ENCODE measurements around the gene CITED2. TPM values are rescaled to one million over a fixed set of nuclear protein-coding genes. Genes with fewer than 3 reads are reported as not detected.
A peak's percentile ranks its signal among the peaks of the same experiment; 100 is the strongest.

Gene CITED2
- polyA plus RNA-seq, 3 donors: 22.9 to 71.6 (median 43.9) TPM

GRCh38 chr6:139334806-139335446 is 39.5 kb downstream of the CITED2 start:
- WGBS (ENCODE audit: insufficient coverage): 50% methylated on average over 2 of the region's 5 CpGs
- H3K4me2 ChIP-seq (replicated peaks; ENCODE audit: extremely low read depth, low read length, poor library complexity, severe bottlenecking): peak overlapping the region; percentile 12
- Mint-ChIP-seq H3K9me3 (peaks cover 0 to 3% (median 0%) of the 10 kb centered on the region in 7 donors), H3K4me1 (peaks cover 63% of the 10 kb centered on the region), H3K27me3 (ENCODE audit: low read depth in 3 of 3) (peaks cover 0 to 2% (median 0%) of the 10 kb centered on the region in 3 donors), H3K4me3 (no peak overlapping the region), H3K36me3 (peaks cover 3% of the 10 kb centered on the region in 2 donors), H3K27ac (peak overlapping the region; percentile 92 to 99 (median 97))
- intact Hi-C loops (cut with micrococcal nuclease): loop anchor here (5.0 to 10.0 kb wide), 2 partner anchors 43 to 710 kb away; partner anchors contain the start of gene TXLNB (in 2 of the 2)
- no peaks in the 10 kb centered on the region for H3K79me2 ChIP-seq (ENCODE audit: insufficient read depth, low read length)
- no peaks in the 10 kb centered on the region for H3K27me3 ChIP-seq (ENCODE audit: control insufficient read depth in 2 of 2, insufficient read depth in 2 of 2, low read length in 2 of 2)
- H3K9me3 ChIP-seq (replicated peaks in 1 of 2; ENCODE audit: control insufficient read depth in 1 of 2, insufficient read depth in 1 of 2, low read length in 2 of 2): no peaks in the 10 kb centered on the region
- H3K9ac ChIP-seq (ENCODE audit: insufficient read depth, low read length, poor library complexity, severe bottlenecking): peak overlapping the region; percentile 31
- TF ChIP-seq, protein P1, sequence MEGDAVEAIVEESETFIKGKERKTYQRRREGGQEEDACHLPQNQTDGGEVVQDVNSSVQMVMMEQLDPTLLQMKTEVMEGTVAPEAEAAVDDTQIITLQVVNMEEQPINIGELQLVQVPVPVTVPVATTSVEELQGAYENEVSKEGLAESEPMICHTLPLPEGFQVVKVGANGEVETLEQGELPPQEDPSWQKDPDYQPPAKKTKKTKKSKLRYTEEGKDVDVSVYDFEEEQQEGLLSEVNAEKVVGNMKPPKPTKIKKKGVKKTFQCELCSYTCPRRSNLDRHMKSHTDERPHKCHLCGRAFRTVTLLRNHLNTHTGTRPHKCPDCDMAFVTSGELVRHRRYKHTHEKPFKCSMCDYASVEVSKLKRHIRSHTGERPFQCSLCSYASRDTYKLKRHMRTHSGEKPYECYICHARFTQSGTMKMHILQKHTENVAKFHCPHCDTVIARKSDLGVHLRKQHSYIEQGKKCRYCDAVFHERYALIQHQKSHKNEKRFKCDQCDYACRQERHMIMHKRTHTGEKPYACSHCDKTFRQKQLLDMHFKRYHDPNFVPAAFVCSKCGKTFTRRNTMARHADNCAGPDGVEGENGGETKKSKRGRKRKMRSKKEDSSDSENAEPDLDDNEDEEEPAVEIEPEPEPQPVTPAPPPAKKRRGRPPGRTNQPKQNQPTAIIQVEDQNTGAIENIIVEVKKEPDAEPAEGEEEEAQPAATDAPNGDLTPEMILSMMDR (IDR thresholded peaks at IDR 0.05): no peak
- H3K36me3 ChIP-seq (replicated peaks in 1 of 2; ENCODE audit: control insufficient read depth in 1 of 2, insufficient read depth in 2 of 2, low read length in 2 of 2): no peaks in the 10 kb centered on the region
- peak overlapping the region in 1 of 3 experiments; percentile 10 for H3K4me3 ChIP-seq (replicated peaks in 1 of 3; ENCODE audit: low read depth in 2 of 3, low read length in 3 of 3)
- H3K4me1 ChIP-seq (ENCODE audit: control insufficient read depth in 1 of 2, insufficient read depth in 2 of 2, low read length in 2 of 2): peaks cover 52 to 60% of the 10 kb centered on the region in 2 donors
- peak; percentile 80 to 94 (median 91) for DNase-seq
- H3K27ac ChIP-seq (ENCODE audit: low read depth in 1 of 2, low read length in 2 of 2): peak overlapping the region in 1 of 2 donors; percentile 91
- H2AFZ ChIP-seq (ENCODE audit: insufficient read depth, low read depth, low read length, poor library complexity, severe bottlenecking): peak overlapping the region; percentile 11
- H4K20me1 ChIP-seq (ENCODE audit: insufficient read depth, low read length): no peaks in the 10 kb centered on the region

- Mint-ChIP-seq H3K9me3 (peaks cover 0 to 5% (median 1%) of the 10 kb centered on the region in 7 donors), H3K4me1 (peaks cover 40% of the 10 kb centered on the region), H3K27me3 (ENCODE audit: low read depth in 3 of 3) (peaks cover 0 to 2% (median 0%) of the 10 kb centered on the region in 3 donors), H3K4me3 (no peak overlapping the region), H3K36me3 (peaks cover 0 to 6% of the 10 kb centered on the region in 2 donors), H3K27ac (no peak overlapping the region)
- no CpG with 5 or more reads among the region's 3 CpGs for WGBS (ENCODE audit: insufficient coverage)
- Histone ChIP-seq H3K4me2 (replicated peaks; ENCODE audit: extremely low read depth, low read length, poor library complexity, severe bottlenecking) (no peak overlapping the region), H3K27ac (ENCODE audit: low read depth in 1 of 2, low read length in 2 of 2) (no peak overlapping the region), H3K27me3 (ENCODE audit: control insufficient read depth in 2 of 2, insufficient read depth in 2 of 2, low read length in 2 of 2) (no peaks in the 10 kb centered on the region), H3K4me3 (replicated peaks in 1 of 3; ENCODE audit: low read depth in 2 of 3, low read length in 3 of 3) (no peak overlapping the region), H3K4me1 (ENCODE audit: control insufficient read depth in 1 of 2, insufficient read depth in 2 of 2, low read length in 2 of 2) (peaks cover 31 to 35% of the 10 kb centered on the region in 2 donors), H4K20me1 (ENCODE audit: insufficient read depth, low read length) (no peaks in the 10 kb centered on the region), H3K36me3 (replicated peaks in 1 of 2; ENCODE audit: control insufficient read depth in 1 of 2, insufficient read depth in 2 of 2, low read length in 2 of 2) (no peaks in the 10 kb centered on the region), H2AFZ (ENCODE audit: insufficient read depth, low read depth, low read length, poor library complexity, severe bottlenecking) (no peak overlapping the region), H3K9ac (ENCODE audit: insufficient read depth, low read length, poor library complexity, severe bottlenecking) (no peak overlapping the region), H3K79me2 (ENCODE audit: insufficient read depth, low read length) (no peaks in the 10 kb centered on the region), H3K9me3 (replicated peaks in 1 of 2; ENCODE audit: control insufficient read depth in 1 of 2, insufficient read depth in 1 of 2, low read length in 2 of 2) (no peaks in the 10 kb centered on the region)
- intact Hi-C loops (cut with micrococcal nuclease): loop anchor here in 1 of 2 donors (10.0 kb wide), 1 partner anchor 714 kb away; no protein-coding TSS in a partner anchor
- TF ChIP-seq, protein P1 (IDR thresholded peaks at IDR 0.05): no peak
- DNase-seq: no peak
Measured at GRCh38 chr6:139330826-139331500, 43.5 kb downstream of the CITED2 start.
